ENCODE results near the gene PSMD4.

The PSMD4 gene

DNA sequence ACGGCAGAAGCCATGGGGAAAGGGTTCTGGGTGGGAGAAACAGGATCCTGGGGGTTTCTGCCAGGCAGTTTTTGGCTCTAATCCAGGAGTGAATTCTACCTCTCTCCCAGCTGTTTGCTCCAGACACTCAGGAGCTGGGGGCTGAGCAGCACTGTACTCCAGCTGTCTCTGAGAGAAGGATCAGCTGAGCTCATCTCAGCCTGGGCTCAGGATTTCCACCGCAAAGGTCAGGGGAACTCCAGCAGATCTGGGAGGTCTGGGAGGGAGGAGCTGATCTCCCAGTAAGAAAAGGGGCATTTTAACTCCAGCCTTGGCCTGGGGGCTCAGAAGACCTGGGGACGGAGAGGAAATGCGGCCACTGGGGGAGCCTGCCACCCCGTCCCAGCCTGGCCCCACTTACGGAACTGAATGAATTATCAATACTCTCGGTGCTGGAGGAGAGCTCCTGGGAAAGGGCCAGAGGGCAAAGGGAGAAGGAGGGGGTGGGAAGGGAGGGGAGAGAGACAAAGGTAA lies 55.3 kb downstream of the PSMD4 start:
- Histone ChIP-seq H3K9ac (peak overlapping the region in 3 of 11 experiments; percentile 14 to 35 (median 24); a peak in 2 of 22 replicates), H3K27ac (peak overlapping the region in 2 of 11 experiments; percentile 3 to 17; a peak in 2 of 22 replicates)

DNA sequence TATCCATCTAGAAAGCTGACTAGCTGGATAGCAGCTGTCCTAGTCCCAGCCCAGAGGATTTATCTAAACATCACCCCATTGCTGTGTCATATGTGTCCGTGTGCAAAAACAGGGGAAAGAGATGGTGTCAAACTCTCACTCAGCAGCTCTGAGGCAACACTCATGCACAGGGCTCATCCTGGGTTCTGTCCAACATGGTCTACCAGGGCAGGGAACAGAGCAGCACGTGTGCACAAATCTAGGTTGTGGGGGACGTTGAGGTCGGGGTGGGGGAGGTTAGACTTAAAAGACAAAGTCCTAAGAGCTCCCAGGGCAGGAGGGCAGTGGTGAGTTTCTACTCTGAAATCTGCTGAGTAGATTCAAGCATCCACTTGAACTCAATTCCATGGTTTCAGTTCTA lies 56.5 kb downstream of the PSMD4 start:
- Histone ChIP-seq H3K4me2 (peak overlapping the region in 4 of 11 experiments; percentile 56 to 71 (median 62); a peak in 7 of 22 replicates), H3K4me3 (no peak overlapping the region), H3K36me3 (peaks cover 88 to 100% (median 99%) of the 10 kb centered on the region in 11 experiments), H4K20me1 (peaks cover 27 to 87% (median 72%) of the 10 kb centered on the region in 11 experiments; a peak in 21 of 22 replicates), H3K27ac (peak overlapping the region in 5 of 11 experiments; percentile 12 to 72 (median 28); a peak in 7 of 22 replicates), H3K9ac (peak overlapping the region in 2 of 11 experiments; percentile 23 to 24; a peak in 3 of 22 replicates), H3K4me1 (peaks cover 23 to 49% (median 42%) of the 10 kb centered on the region in 10 experiments), H3K9me3 (replicated peaks in 1 of 11) (no peaks in the 10 kb centered on the region), H3K27me3 (no peaks in the 10 kb centered on the region)
- no peak for TF ChIP-seq Cebpa-rat (IDR thresholded peaks at IDR 0.05)

More for the DNA sequence above, 55.3 kb downstream of the PSMD4 start:
- no peaks in the 10 kb centered on the region for H3K9me3 ChIP-seq (replicated peaks in 1 of 11)
- peaks cover 23 to 44% (median 36%) of the 10 kb centered on the region in 10 experiments for H3K4me1 ChIP-seq
- H3K4me3 ChIP-seq = no peak overlapping the region
- no peak overlapping the region for H3K4me2 ChIP-seq
- H3K27me3 ChIP-seq = no peaks in the 10 kb centered on the region
- H3K36me3 ChIP-seq = peaks cover 88 to 100% (median 99%) of the 10 kb centered on the region in 11 experiments
- no peak for TF ChIP-seq Cebpa-rat (IDR thresholded peaks at IDR 0.05)
- H4K20me1 ChIP-seq = peaks cover 26 to 79% (median 65%) of the 10 kb centered on the region in 11 experiments; a peak in 21 of 22 replicates

DNA sequence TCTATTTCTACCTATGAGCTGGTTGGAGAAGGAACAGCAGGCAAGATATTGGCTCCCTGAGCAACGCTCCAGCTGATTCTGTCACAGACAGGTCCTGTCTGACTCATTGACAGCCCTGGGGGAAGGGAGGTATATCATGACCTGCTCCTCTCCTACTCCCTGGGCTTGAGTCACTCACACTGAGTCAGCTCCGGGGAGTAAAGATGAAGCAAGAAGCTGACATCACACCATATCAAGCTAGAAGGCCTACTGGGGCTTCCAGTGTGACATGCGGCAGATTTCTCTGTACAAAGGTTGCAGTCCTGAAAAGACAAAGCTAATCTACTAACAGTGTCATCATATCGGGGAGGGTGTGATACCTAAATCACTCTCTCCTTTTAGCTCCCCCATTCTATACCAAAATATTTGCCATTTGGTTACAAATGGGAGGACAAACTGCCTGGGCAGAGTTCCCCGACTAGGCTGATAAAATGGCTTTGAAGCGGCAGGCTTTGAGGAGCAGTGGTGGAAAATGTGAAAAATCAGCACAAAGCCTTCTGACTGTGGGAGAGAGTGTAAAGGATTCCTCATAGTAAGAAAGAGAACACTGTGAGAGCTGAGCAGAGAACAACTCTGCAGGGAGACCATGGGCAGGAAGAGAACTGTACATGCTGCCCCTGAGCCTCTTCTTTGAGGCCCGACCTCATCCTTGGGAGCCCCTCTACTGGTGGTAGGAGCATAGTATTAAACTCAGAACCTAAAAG lies 57.2 kb downstream of the PSMD4 start:
- peaks cover 88 to 100% (median 98%) of the 10 kb centered on the region in 11 experiments for H3K36me3 ChIP-seq
- peak overlapping the region in 10 of 11 experiments; percentile 15 to 71 (median 58); a peak in 16 of 22 replicates for H3K4me2 ChIP-seq
- peak overlapping the region; percentile 7 to 72 (median 65); a peak in 18 of 22 replicates for H3K27ac ChIP-seq
- peak overlapping the region in 10 of 11 experiments; percentile 22 to 56 (median 35); a peak in 13 of 22 replicates for H3K9ac ChIP-seq
- H3K4me3 ChIP-seq = no peak overlapping the region
- H3K27me3 ChIP-seq = no peaks in the 10 kb centered on the region
- peaks cover 23 to 53% (median 42%) of the 10 kb centered on the region in 10 experiments for H3K4me1 ChIP-seq
- no peaks in the 10 kb centered on the region for H3K9me3 ChIP-seq (replicated peaks in 1 of 11)
- H4K20me1 ChIP-seq = peaks cover 30 to 91% (median 76%) of the 10 kb centered on the region in 11 experiments; a peak in 21 of 22 replicates
- peak in 6 of 11 experiments; percentile 36 to 80 (median 67); a peak in 8 of 22 replicates for TF ChIP-seq Cebpa-rat (IDR thresholded peaks at IDR 0.05)

GRCh38 chr1:151312411-151312810 lies 57.9 kb downstream of the PSMD4 start:
- H3K9ac ChIP-seq = peak overlapping the region in 5 of 11 experiments; percentile 23 to 56 (median 47); a peak in 5 of 22 replicates
- no peaks in the 10 kb centered on the region for H3K9me3 ChIP-seq (replicated peaks in 1 of 11)
- H3K27me3 ChIP-seq = no peaks in the 10 kb centered on the region
- peak overlapping the region; percentile 36 to 72 (median 62); a peak in 21 of 22 replicates for H3K4me2 ChIP-seq
- H3K4me1 ChIP-seq = peaks cover 23 to 53% (median 42%) of the 10 kb centered on the region in 10 experiments
- peak overlapping the region; percentile 7 to 72 (median 65); a peak in 16 of 22 replicates for H3K27ac ChIP-seq
- no peak overlapping the region; a peak in 1 of 20 replicates for H3K4me3 ChIP-seq
- TF ChIP-seq Cebpa-rat (IDR thresholded peaks at IDR 0.05) = no peak
- peaks cover 88 to 100% (median 98%) of the 10 kb centered on the region in 11 experiments for H3K36me3 ChIP-seq
- peaks cover 30 to 94% (median 80%) of the 10 kb centered on the region in 11 experiments; a peak in 21 of 22 replicates for H4K20me1 ChIP-seq

- Histone ChIP-seq H3K9ac (peak overlapping the region in 3 of 11 experiments; percentile 23 to 50 (median 47); a peak in 3 of 22 replicates), H4K20me1 (peaks cover 30 to 94% (median 76%) of the 10 kb centered on the region in 11 experiments; a peak in 21 of 22 replicates), H3K27ac (peak overlapping the region in 7 of 11 experiments; percentile 49 to 72 (median 69); a peak in 10 of 22 replicates)
These were observed 58.3 kb downstream of the PSMD4 start for GRCh38 chr1:151312826-151313225.

DNA sequence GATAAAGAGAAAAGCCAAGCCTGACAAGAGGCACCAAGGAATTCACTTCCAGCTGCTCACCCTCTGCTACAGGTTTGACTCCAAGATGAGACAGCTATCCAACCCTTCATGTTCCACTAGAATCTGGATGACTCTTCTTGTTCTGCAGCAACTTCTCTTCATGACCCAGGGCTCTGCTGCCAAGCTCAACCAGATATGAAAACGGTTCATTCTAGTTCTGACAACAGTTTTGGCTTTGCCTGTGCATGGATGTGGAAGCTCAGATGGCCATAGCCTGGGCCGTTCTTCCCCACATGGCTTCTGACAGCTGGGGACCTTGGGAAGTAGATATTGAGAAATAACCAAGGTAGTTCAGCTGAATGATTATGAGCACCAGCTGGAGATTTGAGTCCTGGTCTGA lies 59.0 kb downstream of the PSMD4 start:
- Histone ChIP-seq H3K9ac (no peak overlapping the region; a peak in 1 of 22 replicates), H3K27ac (peak overlapping the region in 3 of 11 experiments; percentile 60 to 71 (median 66); a peak in 3 of 22 replicates), H3K4me2 (peak overlapping the region; percentile 36 to 72 (median 62); a peak in 21 of 22 replicates), H3K4me1 (peaks cover 23 to 53% (median 42%) of the 10 kb centered on the region in 10 experiments), H3K36me3 (peaks cover 83 to 100% (median 94%) of the 10 kb centered on the region in 11 experiments), H3K4me3 (no peak overlapping the region), H3K9me3 (replicated peaks in 1 of 11) (no peaks in the 10 kb centered on the region), H3K27me3 (no peaks in the 10 kb centered on the region), H4K20me1 (peaks cover 30 to 90% (median 69%) of the 10 kb centered on the region in 11 experiments; a peak in 21 of 22 replicates)
- no peak for TF ChIP-seq Cebpa-rat (IDR thresholded peaks at IDR 0.05)

More at GRCh38 chr1:151312826-151313225, 58.3 kb downstream of the PSMD4 start:
- Histone ChIP-seq H3K36me3 (peaks cover 88 to 100% (median 98%) of the 10 kb centered on the region in 11 experiments), H3K4me1 (peaks cover 23 to 53% (median 42%) of the 10 kb centered on the region in 10 experiments), H3K4me3 (peak overlapping the region in 1 of 10 experiments; percentile 15; a peak in 1 of 20 replicates), H3K4me2 (peak overlapping the region; percentile 36 to 72 (median 62)), H3K9me3 (replicated peaks in 1 of 11) (no peaks in the 10 kb centered on the region), H3K27me3 (no peaks in the 10 kb centered on the region)
- no peak for TF ChIP-seq Cebpa-rat (IDR thresholded peaks at IDR 0.05)

- peaks cover 82 to 100% (median 94%) of the 10 kb centered on the region in 11 experiments for H3K36me3 ChIP-seq
- peaks cover 30 to 90% (median 66%) of the 10 kb centered on the region in 11 experiments; a peak in 21 of 22 replicates for H4K20me1 ChIP-seq
- H3K4me3 ChIP-seq = no peak overlapping the region
- no peak overlapping the region for H3K9ac ChIP-seq
- H3K9me3 ChIP-seq (replicated peaks in 1 of 11) = no peaks in the 10 kb centered on the region
- 0 out of 22 replicates have a peak overlapping the region, but pooled peaks of 1 of the 11 experiments have one; percentile 0 for H3K27ac ChIP-seq
- H3K4me1 ChIP-seq = peaks cover 23 to 53% (median 42%) of the 10 kb centered on the region in 10 experiments
- no peak for TF ChIP-seq Cebpa-rat (IDR thresholded peaks at IDR 0.05)
- H3K27me3 ChIP-seq = no peaks in the 10 kb centered on the region
- peak overlapping the region in 7 of 11 experiments; percentile 6 to 71 (median 38); a peak in 4 of 22 replicates for H3K4me2 ChIP-seq
These were observed 59.8 kb downstream of the PSMD4 start for GRCh38 chr1:151314137-151314875.
